ENCODE measurements around the gene SPACA7.

SPACA7 gene

DNA sequence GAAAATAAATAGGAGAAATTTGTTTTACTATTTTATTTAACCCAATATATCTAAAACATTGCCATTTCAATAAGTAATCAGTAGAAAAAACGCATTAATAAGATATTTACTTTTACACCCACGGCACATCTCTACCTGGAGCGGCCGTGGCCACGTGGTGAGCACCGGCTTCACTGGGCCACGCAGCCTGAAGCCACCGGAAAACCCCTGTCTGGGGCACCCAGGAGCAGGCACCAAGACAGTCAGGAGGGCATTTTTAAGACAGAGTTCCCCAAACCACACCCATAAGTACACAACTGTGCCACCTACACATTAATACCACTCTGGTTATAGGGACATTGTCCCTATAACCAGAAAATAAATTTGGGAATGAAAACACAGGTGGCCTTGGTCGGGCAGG lies 80.9 kb downstream of the SPACA7 start:
- no peaks in the 10 kb centered on the region for H3K9me3 ChIP-seq (ENCODE audit: low read length)
- no peaks in the 10 kb centered on the region for H3K36me3 ChIP-seq (ENCODE audit: insufficient read depth, low read length)
- no peaks in the 10 kb centered on the region for H3K27me3 ChIP-seq (ENCODE audit: control insufficient read depth in 1 of 2, insufficient read depth in 2 of 2, low read length in 2 of 2)
- H3K4me1 ChIP-seq (ENCODE audit: insufficient read depth, low read length): no peaks in the 10 kb centered on the region
- H3K4me3 ChIP-seq (ENCODE audit: low read depth in 1 of 2, low read length in 2 of 2): no peak overlapping the region
- H3K27ac ChIP-seq (ENCODE audit: low read depth, low read length): no peak overlapping the region
- H3K9ac ChIP-seq (ENCODE audit: low read length): no peak overlapping the region

- no peaks in the 10 kb centered on the region for H3K4me1 ChIP-seq (ENCODE audit: insufficient read depth, low read length)
- H3K9ac ChIP-seq (ENCODE audit: low read length): no peak overlapping the region
- H3K36me3 ChIP-seq (ENCODE audit: insufficient read depth, low read length): no peaks in the 10 kb centered on the region
- no peak overlapping the region for H3K4me3 ChIP-seq (ENCODE audit: low read depth in 1 of 2, low read length in 2 of 2)
- no peaks in the 10 kb centered on the region for H3K9me3 ChIP-seq (ENCODE audit: low read length)
- H3K27ac ChIP-seq (ENCODE audit: low read depth, low read length): no peak overlapping the region
- H3K27me3 ChIP-seq (ENCODE audit: control insufficient read depth in 1 of 2, insufficient read depth in 2 of 2, low read length in 2 of 2): no peaks in the 10 kb centered on the region
These were observed 81.3 kb downstream of the SPACA7 start for GRCh38 chr13:112457485-112457884.

DNA sequence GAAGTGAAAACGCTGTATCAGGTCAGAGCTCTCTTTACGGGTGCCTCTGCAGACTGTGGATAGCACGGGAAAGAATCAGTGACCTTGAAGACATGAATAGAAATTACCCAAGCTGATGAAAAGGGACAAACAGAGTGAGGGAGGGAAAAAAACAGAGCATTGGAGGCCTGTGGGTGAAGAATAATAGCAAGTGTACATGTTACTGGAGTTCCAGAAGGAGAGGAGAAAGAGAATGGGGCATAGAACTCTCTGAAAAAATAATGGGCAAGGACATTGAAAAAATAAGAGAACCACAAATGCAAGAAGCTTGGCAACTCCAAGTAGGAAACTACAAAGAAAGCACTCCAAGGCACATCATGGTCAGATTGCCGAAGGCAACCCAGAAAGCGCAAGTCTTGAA lies 86.3 kb downstream of the SPACA7 start:
- Histone ChIP-seq H3K4me3 (ENCODE audit: low read depth in 1 of 2, low read length in 2 of 2) (no peak overlapping the region), H3K9ac (ENCODE audit: low read length) (no peak overlapping the region), H3K36me3 (ENCODE audit: insufficient read depth, low read length) (no peaks in the 10 kb centered on the region), H3K9me3 (ENCODE audit: low read length) (no peaks in the 10 kb centered on the region), H3K27me3 (ENCODE audit: control insufficient read depth in 1 of 2, insufficient read depth in 2 of 2, low read length in 2 of 2) (no peaks in the 10 kb centered on the region), H3K4me1 (ENCODE audit: insufficient read depth, low read length) (no peaks in the 10 kb centered on the region), H3K27ac (ENCODE audit: low read depth, low read length) (no peak overlapping the region)

GRCh38 chr13:112464720-112465119 lies 88.6 kb downstream of the SPACA7 start:
- no peaks in the 10 kb centered on the region for H3K27me3 ChIP-seq (ENCODE audit: control insufficient read depth in 1 of 2, insufficient read depth in 2 of 2, low read length in 2 of 2)
- no peak overlapping the region for H3K4me3 ChIP-seq (ENCODE audit: low read depth in 1 of 2, low read length in 2 of 2)
- H3K27ac ChIP-seq (ENCODE audit: low read depth, low read length): no peak overlapping the region
- H3K4me1 ChIP-seq (ENCODE audit: insufficient read depth, low read length): no peaks in the 10 kb centered on the region
- no peaks in the 10 kb centered on the region for H3K9me3 ChIP-seq (ENCODE audit: low read length)
- H3K9ac ChIP-seq (ENCODE audit: low read length): no peak overlapping the region
- H3K36me3 ChIP-seq (ENCODE audit: insufficient read depth, low read length): no peaks in the 10 kb centered on the region

GRCh38 chr13:112465251-112466131 lies 89.3 kb downstream of the SPACA7 start:
- H3K9ac ChIP-seq (ENCODE audit: low read length): no peak overlapping the region
- H3K4me1 ChIP-seq (ENCODE audit: insufficient read depth, low read length): no peaks in the 10 kb centered on the region
- H3K9me3 ChIP-seq (ENCODE audit: low read length): no peaks in the 10 kb centered on the region
- no peak overlapping the region for H3K4me3 ChIP-seq (ENCODE audit: low read depth in 1 of 2, low read length in 2 of 2)
- no peak overlapping the region for H3K27ac ChIP-seq (ENCODE audit: low read depth, low read length)
- no peaks in the 10 kb centered on the region for H3K27me3 ChIP-seq (ENCODE audit: control insufficient read depth in 1 of 2, insufficient read depth in 2 of 2, low read length in 2 of 2)
- no peaks in the 10 kb centered on the region for H3K36me3 ChIP-seq (ENCODE audit: insufficient read depth, low read length)

GRCh38 chr13:112466132-112467058 lies 90.2 kb downstream of the SPACA7 start:
- Histone ChIP-seq H3K9ac (ENCODE audit: low read length) (no peak overlapping the region), H3K36me3 (ENCODE audit: insufficient read depth, low read length) (no peaks in the 10 kb centered on the region), H3K27me3 (ENCODE audit: control insufficient read depth in 1 of 2, insufficient read depth in 2 of 2, low read length in 2 of 2) (no peaks in the 10 kb centered on the region), H3K9me3 (ENCODE audit: low read length) (no peaks in the 10 kb centered on the region), H3K4me1 (ENCODE audit: insufficient read depth, low read length) (no peaks in the 10 kb centered on the region), H3K4me3 (ENCODE audit: low read depth in 1 of 2, low read length in 2 of 2) (no peak overlapping the region), H3K27ac (ENCODE audit: low read depth, low read length) (no peak overlapping the region)

DNA sequence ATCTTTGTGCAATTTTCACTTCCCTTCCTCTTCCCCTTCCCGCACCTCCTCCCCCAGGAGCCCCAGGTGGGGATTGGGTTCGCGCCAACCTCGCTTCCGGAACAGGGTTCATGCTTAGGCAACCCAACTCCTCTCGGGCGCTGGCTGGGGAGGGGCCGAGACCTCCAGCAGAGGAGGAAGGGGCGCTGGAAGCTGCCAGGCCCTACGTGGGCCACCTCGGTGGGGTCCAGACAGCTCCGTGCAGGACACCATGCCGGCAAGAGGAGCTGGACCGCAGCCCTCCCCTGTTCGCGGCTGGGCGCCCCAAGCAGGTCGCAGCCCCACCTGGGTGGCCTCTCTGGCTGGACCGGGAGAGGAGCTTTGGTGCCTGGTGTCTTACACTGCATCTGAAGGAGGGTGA lies 91.1 kb downstream of the SPACA7 start:
- H3K27ac ChIP-seq (ENCODE audit: low read depth, low read length): no peak overlapping the region
- H3K9ac ChIP-seq (ENCODE audit: low read length): no peak overlapping the region
- no peaks in the 10 kb centered on the region for H3K36me3 ChIP-seq (ENCODE audit: insufficient read depth, low read length)
- no peaks in the 10 kb centered on the region for H3K9me3 ChIP-seq (ENCODE audit: low read length)
- H3K27me3 ChIP-seq (ENCODE audit: control insufficient read depth in 1 of 2, insufficient read depth in 2 of 2, low read length in 2 of 2): no peaks in the 10 kb centered on the region
- no peak overlapping the region for H3K4me3 ChIP-seq (ENCODE audit: low read depth in 1 of 2, low read length in 2 of 2)
- H3K4me1 ChIP-seq (ENCODE audit: insufficient read depth, low read length): no peaks in the 10 kb centered on the region

DNA sequence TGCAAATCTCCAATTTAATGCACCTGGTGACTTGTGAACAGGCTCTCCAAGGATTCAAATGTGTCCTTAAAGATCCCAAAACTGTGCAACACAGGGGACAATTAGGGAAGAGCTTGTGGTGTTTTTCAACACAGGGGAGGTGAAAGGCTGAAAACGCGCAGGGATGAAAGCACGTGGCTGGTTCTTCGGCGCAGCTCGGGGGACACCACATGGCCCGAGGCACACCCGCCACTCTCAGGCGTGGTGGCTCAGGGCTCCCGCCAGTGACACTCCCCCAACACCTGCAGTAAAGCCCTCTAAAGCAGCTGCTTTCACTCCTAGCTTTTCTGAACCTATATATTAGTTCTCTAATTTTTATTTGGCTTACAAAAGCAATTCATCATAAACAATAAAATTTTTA lies 91.9 kb downstream of the SPACA7 start:
- no peak overlapping the region for H3K27ac ChIP-seq (ENCODE audit: low read depth, low read length)
- H3K36me3 ChIP-seq (ENCODE audit: insufficient read depth, low read length): no peaks in the 10 kb centered on the region
- no peak overlapping the region for H3K9ac ChIP-seq (ENCODE audit: low read length)
- H3K27me3 ChIP-seq (ENCODE audit: control insufficient read depth in 1 of 2, insufficient read depth in 2 of 2, low read length in 2 of 2): no peaks in the 10 kb centered on the region
- no peaks in the 10 kb centered on the region for H3K4me1 ChIP-seq (ENCODE audit: insufficient read depth, low read length)
- H3K9me3 ChIP-seq (ENCODE audit: low read length): no peaks in the 10 kb centered on the region
- no peak overlapping the region for H3K4me3 ChIP-seq (ENCODE audit: low read depth in 1 of 2, low read length in 2 of 2)

- no peak overlapping the region for H3K4me3 ChIP-seq (ENCODE audit: low read depth in 1 of 2, low read length in 2 of 2)
- H3K27me3 ChIP-seq (ENCODE audit: control insufficient read depth in 1 of 2, insufficient read depth in 2 of 2, low read length in 2 of 2): no peaks in the 10 kb centered on the region
- H3K27ac ChIP-seq (ENCODE audit: low read depth, low read length): no peak overlapping the region
- no peaks in the 10 kb centered on the region for H3K4me1 ChIP-seq (ENCODE audit: insufficient read depth, low read length)
- H3K36me3 ChIP-seq (ENCODE audit: insufficient read depth, low read length): no peaks in the 10 kb centered on the region
- no peaks in the 10 kb centered on the region for H3K9me3 ChIP-seq (ENCODE audit: low read length)
- no peak overlapping the region for H3K9ac ChIP-seq (ENCODE audit: low read length)
These were observed 93.1 kb downstream of the SPACA7 start for GRCh38 chr13:112469071-112469745.

GRCh38 chr13:112473818-112474217 lies 97.7 kb downstream of the SPACA7 start:
- Histone ChIP-seq H3K9me3 (ENCODE audit: low read length) (no peaks in the 10 kb centered on the region), H3K36me3 (ENCODE audit: insufficient read depth, low read length) (no peaks in the 10 kb centered on the region), H3K4me1 (ENCODE audit: insufficient read depth, low read length) (no peaks in the 10 kb centered on the region), H3K4me3 (ENCODE audit: low read depth in 1 of 2, low read length in 2 of 2) (no peak overlapping the region), H3K27me3 (ENCODE audit: control insufficient read depth in 1 of 2, insufficient read depth in 2 of 2, low read length in 2 of 2) (no peaks in the 10 kb centered on the region), H3K9ac (ENCODE audit: low read length) (no peak overlapping the region), H3K27ac (ENCODE audit: low read depth, low read length) (no peak overlapping the region)

- Histone ChIP-seq H3K9me3 (ENCODE audit: low read length) (no peaks in the 10 kb centered on the region), H3K4me1 (ENCODE audit: insufficient read depth, low read length) (no peaks in the 10 kb centered on the region), H3K27me3 (ENCODE audit: control insufficient read depth in 1 of 2, insufficient read depth in 2 of 2, low read length in 2 of 2) (no peaks in the 10 kb centered on the region), H3K27ac (ENCODE audit: low read depth, low read length) (no peak overlapping the region), H3K9ac (ENCODE audit: low read length) (no peak overlapping the region), H3K36me3 (ENCODE audit: insufficient read depth, low read length) (no peaks in the 10 kb centered on the region), H3K4me3 (ENCODE audit: low read depth in 1 of 2, low read length in 2 of 2) (no peak overlapping the region)
These were observed 98.7 kb downstream of the SPACA7 start for GRCh38 chr13:112474869-112475268.

Measured in muscle layer of colon (tissue), 2 donors.